Heart right ventricle (tissue), 16 donors: Measurements from ENCODE around the gene ROBO1. TPM values are rescaled to one million over a fixed set of nuclear protein-coding genes. Genes with fewer than 3 reads are reported as not detected.

ENCODE experiments used
- ATAC-seq, 8 donors: fragments of 200-7000 bp; cut with Tn5 transposase; one replicate each; pipeline ENCODE4 v1.9.1; 2020; ENCODE audit warnings: mild to moderate bottlenecking in 8 of 8, moderate library complexity in 8 of 8, moderate number of reproducible peaks in 1 of 8
- DNase-seq, 2 donors: peaks; one replicate each; pipeline ENCODE4 v3.0.0-alpha.2; 2020
- H3K27ac ChIP-seq, 10 donors: fragments of 200-600 bp; sonication (generic) in 2 of 10; one replicate each; pipeline versions ENCODE4 v1.5.0 to v1.8.0; 2020 to 2022; ENCODE audit warnings: mild to moderate bottlenecking in 3 of 10
- H3K27me3 ChIP-seq, 7 donors: fragments of 200-600 bp; one replicate each; pipeline ENCODE4 v1.8.0; 2021 to 2022; ENCODE audit warnings: mild to moderate bottlenecking in 2 of 7
- H3K36me3 ChIP-seq, 9 donors: fragments of 200-600 bp; sonication (generic) in 1 of 9; one replicate each; pipeline versions ENCODE4 v1.5.0 to v1.8.0; 2020 to 2022; ENCODE audit warnings: mild to moderate bottlenecking in 2 of 9
- H3K4me1 ChIP-seq, 9 donors: fragments of 200-600 bp; sonication (generic) in 1 of 9; one replicate each; pipeline versions ENCODE4 v1.5.0 to v1.8.0; 2020 to 2022; ENCODE audit warnings: mild to moderate bottlenecking in 4 of 9
- H3K4me3 ChIP-seq, 10 donors: fragments of 200-600 bp; sonication (generic) in 2 of 10; one replicate each; pipeline versions ENCODE4 v1.5.0 to v1.8.0; 2020 to 2022; ENCODE audit warnings: mild to moderate bottlenecking in 7 of 10, moderate library complexity in 2 of 10
- H3K9me3 ChIP-seq, 11 donors: fragments of 200-600 bp in 10 of 11; sonication (generic) in 2 of 11; one replicate each; pipeline versions ENCODE4 v1.5.0 to v1.8.0; 2013 to 2022; ENCODE audit warnings: mild to moderate bottlenecking in 2 of 11, control low read depth in 1 of 11, moderate library complexity in 1 of 11
- WGBS, 2 donors: extraction: QIAGEN DNeasy Blood & Tissue Kit; methylation state at CpG; one replicate each; pipeline ENCODE4 v1.1.7; 2013; ENCODE audit warnings: inconsistent platforms in 1 of 2; 5-methylcytosine and 5-hydroxymethylcytosine counted together
- intact Hi-C, 10 donors: fragments of 100-400 bp; cut with DNase I; formaldehyde crosslinking; loops; one replicate each; pipeline versions ENCODE4 v1.11.1 to v1.14.2; 2022
- polyA plus RNA-seq, 2 donors: library from polyadenylated mRNA; stranded (reverse); fragments of 200-250 nt; gene quantifications; one replicate each; pipeline ENCODE4 v1.2.3, GENCODE V29; 2013
- total RNA-seq, 10 donors: library from RNA; stranded (reverse); fragmentation: NEBNext Ultra II Directional in 3 of 10; extraction: Animal tissue kit (Norgen Biotek cat#: 25700) in 3 of 10; gene quantifications; one replicate each; pipeline versions ENCODE4 v1.2.1 to v1.2.4, GENCODE V29; 2021 to 2023
- TF ChIP-seq, protein P1 (sequence below), 9 donors: fragments of 200-600 bp; sonication (generic) in 2 of 9; IDR thresholded peaks; one replicate each; pipeline versions ENCODE4 v1.5.0 to v1.8.0; 2021 to 2022; ENCODE audit warnings: antibody characterized with exemption in 9 of 9, mild to moderate bottlenecking in 5 of 9, moderate library complexity in 1 of 9
- donor health status: Arrhythmogenic right ventricular cardiomyopathy.
- donor health status: ischemic (EF 13 %, LVEDD 7.1; RV severe dilation, severe dysfunction).
- donor health status: healthy with polysubstance abuse.
- donor health status: DM: no; HTN: yes; CAD: no.
- donor health status: DM: no; HTN: no; CAD: no.
- donor health status: ischemic (EF 25% LVEDD 6.9; RV normal size, moderate dysfunction).
- donor health status: ischemic (EF 25% LVEDD 5.7; RV mildly dilated, moderate dysfunction).
- donor health status: healthy.
- donor health status: DM: yes; HTN: yes; CAD: no.
- donor health status: Ischemic cardiomyopathy.
- donor health status: ischemic (EF 35%, LVEDD 5.7; RV mildly dilated, moderate dysfunction).
- donor health status: nonischemic (EF 11% LVEDD 7.7; RV severe dilation, severe dysfunction).
- donor health status: DM: yes; HTN: yes; CAD: no.
- donor health status: PGD.
- donor health status: ischemic (EF 29% LVEDD 5.4; RV normal size, mild dysfunction).
- donor health status: nonischemic (EF 23%, LVEDD 6.1; RV moderate dilation, normal function).

Gene ROBO1
- total and polyA plus RNA-seq, 12 donors: 2.8 to 13.9 (median 5.6) TPM

GRCh38 chr3:78863306-78864203 is 904.2 kb downstream of the ROBO1 start:
- Histone ChIP-seq H3K9me3 (no peaks in the 10 kb centered on the region), H3K4me3 (no peak overlapping the region), H3K27ac (no peak overlapping the region), H3K27me3 (no peaks in the 10 kb centered on the region), H3K4me1 (peaks cover 0 to 6% (median 0%) of the 10 kb centered on the region in 9 donors), H3K36me3 (no peaks in the 10 kb centered on the region)
- 74 to 75% methylated on average over 5 of the region's 5 CpGs for whole genome bisulfite sequencing, 2 donors
- TF ChIP-seq, protein P1, sequence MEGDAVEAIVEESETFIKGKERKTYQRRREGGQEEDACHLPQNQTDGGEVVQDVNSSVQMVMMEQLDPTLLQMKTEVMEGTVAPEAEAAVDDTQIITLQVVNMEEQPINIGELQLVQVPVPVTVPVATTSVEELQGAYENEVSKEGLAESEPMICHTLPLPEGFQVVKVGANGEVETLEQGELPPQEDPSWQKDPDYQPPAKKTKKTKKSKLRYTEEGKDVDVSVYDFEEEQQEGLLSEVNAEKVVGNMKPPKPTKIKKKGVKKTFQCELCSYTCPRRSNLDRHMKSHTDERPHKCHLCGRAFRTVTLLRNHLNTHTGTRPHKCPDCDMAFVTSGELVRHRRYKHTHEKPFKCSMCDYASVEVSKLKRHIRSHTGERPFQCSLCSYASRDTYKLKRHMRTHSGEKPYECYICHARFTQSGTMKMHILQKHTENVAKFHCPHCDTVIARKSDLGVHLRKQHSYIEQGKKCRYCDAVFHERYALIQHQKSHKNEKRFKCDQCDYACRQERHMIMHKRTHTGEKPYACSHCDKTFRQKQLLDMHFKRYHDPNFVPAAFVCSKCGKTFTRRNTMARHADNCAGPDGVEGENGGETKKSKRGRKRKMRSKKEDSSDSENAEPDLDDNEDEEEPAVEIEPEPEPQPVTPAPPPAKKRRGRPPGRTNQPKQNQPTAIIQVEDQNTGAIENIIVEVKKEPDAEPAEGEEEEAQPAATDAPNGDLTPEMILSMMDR (IDR thresholded peaks at IDR 0.05): no peak
- DNase-seq (no peak), ATAC-seq (no peak)
- intact Hi-C loops: no loop called here

- ATAC-seq (no peak), DNase-seq (no peak)
- TF ChIP-seq, protein P1 (IDR thresholded peaks at IDR 0.05): no peak
- H3K9me3 ChIP-seq: no peaks in the 10 kb centered on the region
- H3K27ac ChIP-seq: no peak overlapping the region
- no peaks in the 10 kb centered on the region for H3K4me1 ChIP-seq
- intact Hi-C loops: no loop called here
- no peaks in the 10 kb centered on the region for H3K27me3 ChIP-seq
- H3K4me3 ChIP-seq: no peak overlapping the region
- 90 to 93% methylated on average over 4 of the region's 4 CpGs for WGBS, 2 donors
- no peaks in the 10 kb centered on the region for H3K36me3 ChIP-seq
These were observed 906.6 kb downstream of the ROBO1 start for GRCh38 chr3:78861156-78861555.

DNA sequence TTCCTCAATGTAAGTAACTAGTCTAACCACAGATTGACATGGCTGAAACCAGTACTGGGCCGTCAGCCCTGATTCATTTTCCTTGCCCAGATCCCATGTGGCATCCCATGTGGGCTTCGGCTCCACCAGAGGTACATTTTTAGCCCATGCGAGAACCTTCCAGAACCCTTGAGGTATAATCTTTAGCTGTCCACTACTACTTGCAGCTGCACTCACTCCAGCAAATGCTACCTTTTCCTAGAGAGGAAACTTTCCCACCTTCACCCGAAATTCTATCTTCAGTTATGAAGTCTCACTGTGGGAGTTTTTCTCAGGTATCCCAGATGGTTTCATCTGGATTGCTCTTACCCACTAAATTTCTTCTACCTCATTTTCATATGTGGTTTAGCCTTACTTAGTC is 907.2 kb downstream of the ROBO1 start:
- no peaks in the 10 kb centered on the region for H3K9me3 ChIP-seq
- H3K36me3 ChIP-seq: no peaks in the 10 kb centered on the region
- H3K4me3 ChIP-seq: no peak overlapping the region
- TF ChIP-seq, protein P1 (IDR thresholded peaks at IDR 0.05): no peak
- intact Hi-C loops: no loop called here
- ATAC-seq (no peak), DNase-seq (no peak)
- H3K4me1 ChIP-seq: peaks cover 0 to under 1% (median 0%) of the 10 kb centered on the region in 9 donors
- no peak overlapping the region for H3K27ac ChIP-seq
- H3K27me3 ChIP-seq: no peaks in the 10 kb centered on the region
- 95 to 97% methylated on average over 4 of the region's 4 CpGs for WGBS, 2 donors

- 85 to 87% methylated on average over 4 of the region's 4 CpGs for WGBS, 2 donors
- no peaks in the 10 kb centered on the region for H3K9me3 ChIP-seq
- DNase-seq (no peak), ATAC-seq (no peak)
- no peaks in the 10 kb centered on the region for H3K36me3 ChIP-seq
- intact Hi-C loops: no loop called here
- H3K4me1 ChIP-seq: peaks cover 0 to 6% (median 0%) of the 10 kb centered on the region in 9 donors
- H3K4me3 ChIP-seq: no peak overlapping the region
- H3K27me3 ChIP-seq: no peaks in the 10 kb centered on the region
- H3K27ac ChIP-seq: no peak overlapping the region
- TF ChIP-seq, protein P1 (IDR thresholded peaks at IDR 0.05): no peak
These were observed 908.9 kb downstream of the ROBO1 start for GRCh38 chr3:78858910-78859309.
